ENCODE measurements around the gene PPIF.

Gene PPIF

GRCh38 chr10:79347226-79347893, at the start of gene PPIF:
Gene PPIF (plus strand): TSS chr10:79347469. CDS start chr10:79347549, 80 bp downstream.
- DNase-seq, result peak; percentile 58

- no peak for DNase-seq
These were observed 48.6 kb upstream of the PPIF start for GRCh38 chr10:79298403-79299244.

GRCh38 chr10:79299397-79300241, 47.6 kb upstream of the PPIF start:
- no peak for DNase-seq

- DNase-seq, result no peak
These were observed 46.6 kb upstream of the PPIF start for GRCh38 chr10:79300711-79301110.

GRCh38 chr10:79301754-79302530, 45.3 kb upstream of the PPIF start:
- no peak for DNase-seq

GRCh38 chr10:79303631-79304478, 43.4 kb upstream of the PPIF start:
- no peak for DNase-seq

GRCh38 chr10:79304479-79305087, 42.7 kb upstream of the PPIF start:
- no peak for DNase-seq

- DNase-seq, result no peak
These were observed 41.8 kb upstream of the PPIF start for GRCh38 chr10:79305515-79305914.

GRCh38 chr10:79305988-79306387, 41.3 kb upstream of the PPIF start:
- DNase-seq, result no peak

GRCh38 chr10:79306644-79307220, 40.5 kb upstream of the PPIF start:
- no peak for DNase-seq

- no peak for DNase-seq
These were observed 39.3 kb upstream of the PPIF start for GRCh38 chr10:79308016-79308415.

GRCh38 chr10:79308969-79309665, 38.2 kb upstream of the PPIF start:
- no peak for DNase-seq

GRCh38 chr10:79310200-79310865, 36.9 kb upstream of the PPIF start:
- DNase-seq, result no peak

GRCh38 chr10:79310911-79311573, 36.2 kb upstream of the PPIF start:
- no peak for DNase-seq

- DNase-seq, result no peak
These were observed 35.5 kb upstream of the PPIF start for GRCh38 chr10:79311581-79312407.

- DNase-seq, result no peak
These were observed 34.6 kb upstream of the PPIF start for GRCh38 chr10:79312601-79313187.

- no peak for DNase-seq
These were observed 33.9 kb upstream of the PPIF start for GRCh38 chr10:79313320-79313719.

Data from NCI-H1105 treated with DMSO at 0.1 percent for 48 hours (cell line).